Measurements from ENCODE around the gene ZMAT5.

DNA sequence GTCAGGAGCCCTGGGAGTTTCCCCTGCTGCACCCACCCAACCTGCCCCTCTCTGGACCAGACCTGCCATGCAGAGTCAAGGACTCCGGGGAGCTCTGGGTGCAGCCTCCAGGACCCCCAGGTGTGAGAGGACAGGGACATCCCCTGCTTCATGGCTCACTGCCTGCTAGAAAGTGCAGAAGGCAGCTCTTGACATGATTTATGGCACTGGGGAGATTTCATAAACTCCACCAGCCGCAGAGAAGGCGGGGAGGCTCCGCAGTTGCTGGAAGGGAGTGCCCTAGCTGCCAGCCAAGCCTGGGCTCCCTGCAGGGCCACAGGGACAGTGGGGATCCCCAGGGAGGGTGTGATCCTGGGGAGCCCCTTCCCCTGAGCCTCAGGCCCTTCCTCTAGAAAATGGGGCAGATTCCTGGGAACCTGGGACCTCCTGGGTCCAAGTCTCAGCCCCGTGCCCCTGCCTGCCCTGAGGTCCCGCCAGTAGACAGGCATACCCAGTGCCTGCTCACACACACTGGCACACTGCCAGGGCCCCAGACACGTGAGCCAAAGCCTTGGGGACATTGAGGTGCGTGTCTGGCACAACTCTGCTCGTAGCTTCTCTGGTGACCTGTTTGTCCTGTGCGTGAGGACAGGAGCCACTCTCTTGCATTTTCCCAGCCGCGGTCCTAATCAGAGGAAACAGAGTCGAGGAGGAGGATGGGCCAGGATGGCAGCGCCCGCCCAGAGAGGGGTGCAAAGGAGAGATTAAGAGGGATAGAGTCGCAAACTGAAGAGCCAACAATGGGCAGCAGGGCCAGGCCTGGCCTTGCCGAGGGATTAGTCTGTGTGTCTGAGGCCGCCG, 33.2 kb downstream of the ZMAT5 start:
- no peak for TF ChIP-seq CTCF (IDR thresholded peaks at IDR 0.05; ENCODE audit: low read length)
- TF ChIP-seq EZH2 (IDR thresholded peaks at IDR 0.05; ENCODE audit: borderline replicate concordance, low read length), result no peak

Measured in OCI-LY1 (cell line).